Lung (tissue), 16 donors: ENCODE data around the gene ISL1. TPM values are rescaled to one million over a fixed set of nuclear protein-coding genes. Genes with fewer than 3 reads are reported as not detected.

ENCODE experiments used
- ATAC-seq: fragments of 200-7000 bp; cut with Tn5 transposase; one replicate; pipeline ENCODE4 v1.9.1; 2020; ENCODE audit warnings: moderate number of reproducible peaks; ENCODE audit not compliant: insufficient read depth, low FRiP score
- DNase-seq, 3 donors: peaks; one replicate each; pipeline ENCODE4 v3.0.0-alpha.2; 2013 to 2017
- H3K27ac ChIP-seq, 2 donors: one replicate each; pipeline ENCODE4 v1.5.1; 2013; ENCODE audit warnings: mild to moderate bottlenecking in 2 of 2, moderate library complexity in 2 of 2, control low read depth in 1 of 2, inconsistent platforms in 1 of 2, low read depth in 1 of 2, low read length in 1 of 2
- H3K27me3 ChIP-seq, 3 donors: one replicate each; pipeline ENCODE4 v1.5.1; 2013; ENCODE audit warnings: low read length in 2 of 3; ENCODE audit not compliant: control insufficient read depth in 3 of 3, insufficient read depth in 3 of 3
- H3K36me3 ChIP-seq, 4 donors: one replicate each; pipeline ENCODE4 v1.5.1; 2013; ENCODE audit warnings: low read length in 4 of 4, mild to moderate bottlenecking in 1 of 4, moderate library complexity in 1 of 4; ENCODE audit not compliant: control insufficient read depth in 4 of 4, insufficient read depth in 4 of 4
- H3K4me1 ChIP-seq, 5 donors: one replicate each; pipeline ENCODE4 v1.5.1; 2013; ENCODE audit warnings: low read length in 5 of 5, mild to moderate bottlenecking in 2 of 5, moderate library complexity in 1 of 5; ENCODE audit not compliant: control insufficient read depth in 5 of 5, insufficient read depth in 5 of 5
- H3K4me3 ChIP-seq: one replicate; pipeline ENCODE4 v1.5.1; 2013; ENCODE audit warnings: mild to moderate bottlenecking, control low read depth, moderate library complexity
- H3K9ac ChIP-seq, 2 donors: one replicate each; pipeline ENCODE4 v1.5.1; 2013; ENCODE audit warnings: low read length in 2 of 2, control low read depth in 1 of 2; ENCODE audit not compliant: insufficient read depth in 1 of 2
- H3K9me3 ChIP-seq, 4 donors: one replicate each; pipeline ENCODE4 v1.5.1; 2013; ENCODE audit warnings: low read length in 3 of 4, mild to moderate bottlenecking in 1 of 4, moderate library complexity in 1 of 4; ENCODE audit not compliant: control insufficient read depth in 4 of 4, insufficient read depth in 3 of 4
- CTCF ChIP-seq: IDR thresholded peaks from 2 replicates; pipeline ENCODE4 v1.5.1; 2012; ENCODE audit warnings: mild to moderate bottlenecking; ENCODE audit errors: control extremely low read depth, extremely low read depth
- WGBS, 2 donors: extraction: QIAGEN DNeasy Blood & Tissue Kit; methylation state at CpG; one replicate each; pipeline ENCODE4 v1.1.7; 2013; 5-methylcytosine and 5-hydroxymethylcytosine counted together
- long read RNA-seq, 5 donors: transcript quantifications; one replicate each; lab custom pipeline, GENCODE V29; 2026
- polyA plus RNA-seq, 2 donors: library from polyadenylated mRNA; stranded (reverse); fragments of 200-250 nt; gene quantifications; one replicate each; pipeline ENCODE4 v1.2.1, GENCODE V29; 2013
- total RNA-seq, 2 donors: library from RNA; depleted of rRNA in 1 of 2; stranded (reverse); fragments of >200 nt in 1 of 2; gene quantifications; one replicate each; pipeline ENCODE4 v1.2.1, GENCODE V29; 2014 to 2021
- donor health status: control.
- donor health status: control.
- donor health status: Bipolar disorder and iron deficiency.
- donor health status: healthy.
- donor health status: DM: yes; HTN: yes; CAD: no.

Gene ISL1
- total RNA-seq (under 1 TPM in 1 of 2 donors, not detected in 1; 0.51 TPM), polyA plus RNA-seq (under 1 TPM; 0.06 to 0.17 TPM)
- long read RNA-seq, donor 1: 0 reads
- long read RNA-seq, donor 2: 0 reads
- long read RNA-seq, donor 3: 0 reads
- long read RNA-seq, donor 4: 0 reads
- long read RNA-seq, donor 5: 0 reads

- Histone ChIP-seq H3K4me1 (peaks cover 0 to 25% (median 7%) of the 10 kb centered on the region in 5 donors), H3K27me3 (peaks cover 9 to 94% (median 90%) of the 10 kb centered on the region in 3 donors), H3K9me3 (peaks cover 0 to 9% (median 0%) of the 10 kb centered on the region in 4 donors), H3K27ac (no peak within 1 kb of the TSS), H3K9ac (no peak within 1 kb of the TSS), H3K4me3 (no peak within 1 kb of the TSS), H3K36me3 (no peaks in the 10 kb centered on the region)
- peak; percentile 80 for ATAC-seq
- TF ChIP-seq CTCF: no peak
- WGBS, 2 donors: 1 to 3% methylated on average over 55 to 57 of the region's 57 CpGs
- DNase-seq: peak; percentile 91 to 94 (median 94)
These were observed at the start of gene ISL1 for GRCh38 chr5:51383131-51384121. TSS of gene ISL1 (plus strand) at chr5:51383448. CDS start at chr5:51383672, 224 bp downstream.

GRCh38 chr5:51336878-51337277 is 46.4 kb upstream of the ISL1 start:
- WGBS, 2 donors: 70 to 92% methylated on average over 2 of the region's 2 CpGs
- ATAC-seq: no peak
- H3K9ac ChIP-seq: no peak overlapping the region

GRCh38 chr5:51345106-51345505 is 38.1 kb upstream of the ISL1 start:
- Histone ChIP-seq H3K9me3 (peaks cover 0 to 7% (median 0%) of the 10 kb centered on the region in 4 donors), H3K4me3 (no peak overlapping the region), H3K4me1 (no peaks in the 10 kb centered on the region), H3K27ac (no peak overlapping the region), H3K9ac (no peak overlapping the region), H3K27me3 (no peaks in the 10 kb centered on the region), H3K36me3 (no peaks in the 10 kb centered on the region)
- no peak for TF ChIP-seq CTCF
- 79 to 86% methylated on average over 2 of the region's 2 CpGs for WGBS, 2 donors
- no peak for ATAC-seq
- DNase-seq: no peak

More at GRCh38 chr5:51336878-51337277, 46.4 kb upstream of the ISL1 start:
- DNase-seq: no peak
- H3K4me3 ChIP-seq: no peak overlapping the region
- H3K4me1 ChIP-seq: no peaks in the 10 kb centered on the region
- no peaks in the 10 kb centered on the region for H3K27me3 ChIP-seq
- H3K36me3 ChIP-seq: no peaks in the 10 kb centered on the region
- no peak overlapping the region for H3K27ac ChIP-seq
- no peaks in the 10 kb centered on the region for H3K9me3 ChIP-seq
- TF ChIP-seq CTCF: no peak
